Natural killer cell (primary cell): ENCODE results near the gene SEMA6A. TPM values are rescaled to one million over a fixed set of nuclear protein-coding genes. Genes with fewer than 3 reads are reported as not detected.

ENCODE experiments used
- ATAC-seq, 3 donors: fragments of 150-1000 bp in 2 of 3; fragments of 200-7000 bp in 1 of 3; cut with Tn5 transposase; 1 replicate in 1 of 3; 2 replicates in 2 of 3; pipeline ENCODE4 v1.10.0; 2021; ENCODE audit warnings: mild to moderate bottlenecking in 2 of 3, moderate library complexity in 2 of 3
- DNase-seq, 2 donors: peaks; one replicate each; pipeline versions ENCODE4 v3.0.0 to v3.0.0-alpha.2; 2013 to 2021; ENCODE audit warnings: mixed read lengths in 1 of 2
- H3K27ac ChIP-seq: one replicate; pipeline ENCODE4 v1.5.1; 2013; ENCODE audit warnings: mild to moderate bottlenecking, low read length
- H3K27me3 ChIP-seq: one replicate; pipeline ENCODE4 v1.6.1; 2013; ENCODE audit warnings: low read length; ENCODE audit not compliant: control insufficient read depth, insufficient read depth
- H3K36me3 ChIP-seq: one replicate; pipeline ENCODE4 v1.6.1; 2013; ENCODE audit warnings: low read length; ENCODE audit not compliant: control insufficient read depth, insufficient read depth
- H3K4me1 ChIP-seq: one replicate; pipeline ENCODE4 v1.6.1; 2013; ENCODE audit warnings: low read length; ENCODE audit not compliant: control insufficient read depth, insufficient read depth
- H3K4me3 ChIP-seq: one replicate; pipeline ENCODE4 v1.5.1; 2013; ENCODE audit warnings: low read length
- H3K9me3 ChIP-seq: one replicate; pipeline ENCODE4 v1.6.1; 2013; ENCODE audit warnings: low read length; ENCODE audit not compliant: control insufficient read depth, insufficient read depth
- H3K27ac Mint-ChIP-seq, 2 donors: one replicate each; pipeline ENCODE4 v1.8.0; 2022; ENCODE audit warnings: mild to moderate bottlenecking in 2 of 2, mixed read lengths in 2 of 2, moderate library complexity in 1 of 2
- H3K27me3 Mint-ChIP-seq, 2 donors: one replicate each; pipeline ENCODE4 v1.8.0; 2022; ENCODE audit warnings: low read depth in 2 of 2, mixed read lengths in 2 of 2
- H3K36me3 Mint-ChIP-seq: one replicate; pipeline ENCODE4 v1.8.0; 2022; ENCODE audit warnings: mixed read lengths
- H3K4me1 Mint-ChIP-seq, 2 donors: one replicate each; pipeline ENCODE4 v1.8.0; 2022; ENCODE audit warnings: mixed read lengths in 2 of 2
- H3K4me3 Mint-ChIP-seq: one replicate; pipeline ENCODE4 v1.8.0; 2022; ENCODE audit warnings: mild to moderate bottlenecking, moderate library complexity, mixed read lengths
- H3K9me3 Mint-ChIP-seq, 2 donors: one replicate each; pipeline ENCODE4 v1.8.0; 2022; ENCODE audit warnings: mixed read lengths in 2 of 2
- WGBS: methylation state at CpG from one replicate; pipeline ENCODE4 v1.1.7; 2013; ENCODE audit warnings: missing lambda C conversion rate; ENCODE audit not compliant: insufficient coverage; 5-methylcytosine and 5-hydroxymethylcytosine counted together
- intact Hi-C: fragments of 100-400 bp; cut with micrococcal nuclease; formaldehyde crosslinking; loops from one replicate; pipeline ENCODE4 v1.14.2; 2022
- total RNA-seq, 4 donors: library from RNA; stranded (reverse); fragments of 120-200 nt in 1 of 4; gene quantifications; one replicate each; pipeline versions ENCODE4 v1.2.3 to v1.2.4, GENCODE V29; 2013 to 2022
- TF ChIP-seq, protein P1 (sequence below): fragments of 200-600 bp; IDR thresholded peaks from one replicate; pipeline ENCODE4 v1.8.0; 2022; ENCODE audit warnings: antibody characterized with exemption

SEMA6A gene
- total RNA-seq, 3 donors from 2014 or later (not counting 1 experiment from before 2014, with no cell fraction given), result not detected

DNA sequence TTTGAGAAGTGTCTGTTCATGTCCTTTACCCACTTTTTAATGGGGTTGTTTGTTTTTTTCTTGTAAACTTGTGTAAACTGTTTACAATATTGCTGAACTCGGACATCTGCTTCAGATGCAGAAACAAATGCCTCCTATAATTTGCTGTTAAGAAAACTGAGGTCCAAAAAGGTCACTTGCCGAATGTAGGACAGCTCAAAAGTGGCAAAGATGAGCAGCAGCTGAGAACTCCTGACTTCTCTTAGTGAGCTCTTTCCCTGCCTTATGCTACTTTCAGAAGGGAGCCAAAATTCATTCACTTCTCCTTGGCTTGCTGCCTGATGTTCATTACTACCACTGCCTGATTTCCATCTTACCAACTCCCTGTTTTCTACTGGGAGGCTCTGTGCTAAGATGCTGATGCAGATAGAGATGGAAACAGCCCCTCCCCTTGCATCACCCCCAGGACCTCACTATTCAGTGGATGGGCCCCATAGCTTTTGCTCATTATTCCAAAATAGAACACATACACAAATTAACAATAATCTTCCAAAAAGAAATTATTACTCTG lies 60.1 kb downstream of the SEMA6A start:
- Histone ChIP-seq H3K4me1 (no peaks in the 10 kb centered on the region), H3K27ac (no peak overlapping the region)

DNA sequence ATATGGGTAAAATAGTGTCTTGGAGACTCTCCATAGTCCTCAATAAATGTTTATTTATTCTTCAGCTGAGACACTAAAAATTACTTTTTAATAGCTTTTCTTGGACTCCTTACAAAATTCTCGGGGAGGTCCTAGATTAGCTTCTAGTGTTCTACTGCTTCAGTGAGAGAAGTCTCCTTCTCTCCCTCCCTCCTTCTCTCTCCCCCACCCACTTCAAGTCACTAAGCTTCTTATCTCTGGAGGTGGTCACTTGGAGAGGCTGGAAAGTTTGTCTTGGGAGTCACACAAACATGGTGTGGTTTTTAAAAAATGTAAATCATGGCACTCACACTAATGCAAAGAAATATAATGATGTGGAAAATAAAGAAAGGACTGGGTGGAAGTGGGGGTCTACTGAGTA lies 64.1 kb downstream of the SEMA6A start:
- no peaks in the 10 kb centered on the region for H3K4me1 ChIP-seq
- WGBS, result 88% methylated on average over 1 of the region's 1 CpG
- no peak overlapping the region for H3K4me3 ChIP-seq
- H3K36me3 ChIP-seq, result no peaks in the 10 kb centered on the region
- no peak overlapping the region for H3K27ac Mint-ChIP-seq
- DNase-seq (no peak), ATAC-seq (no peak)
- H3K9me3 Mint-ChIP-seq, result peaks cover 0 to 3% of the 10 kb centered on the region in 2 donors
- TF ChIP-seq, protein P1, sequence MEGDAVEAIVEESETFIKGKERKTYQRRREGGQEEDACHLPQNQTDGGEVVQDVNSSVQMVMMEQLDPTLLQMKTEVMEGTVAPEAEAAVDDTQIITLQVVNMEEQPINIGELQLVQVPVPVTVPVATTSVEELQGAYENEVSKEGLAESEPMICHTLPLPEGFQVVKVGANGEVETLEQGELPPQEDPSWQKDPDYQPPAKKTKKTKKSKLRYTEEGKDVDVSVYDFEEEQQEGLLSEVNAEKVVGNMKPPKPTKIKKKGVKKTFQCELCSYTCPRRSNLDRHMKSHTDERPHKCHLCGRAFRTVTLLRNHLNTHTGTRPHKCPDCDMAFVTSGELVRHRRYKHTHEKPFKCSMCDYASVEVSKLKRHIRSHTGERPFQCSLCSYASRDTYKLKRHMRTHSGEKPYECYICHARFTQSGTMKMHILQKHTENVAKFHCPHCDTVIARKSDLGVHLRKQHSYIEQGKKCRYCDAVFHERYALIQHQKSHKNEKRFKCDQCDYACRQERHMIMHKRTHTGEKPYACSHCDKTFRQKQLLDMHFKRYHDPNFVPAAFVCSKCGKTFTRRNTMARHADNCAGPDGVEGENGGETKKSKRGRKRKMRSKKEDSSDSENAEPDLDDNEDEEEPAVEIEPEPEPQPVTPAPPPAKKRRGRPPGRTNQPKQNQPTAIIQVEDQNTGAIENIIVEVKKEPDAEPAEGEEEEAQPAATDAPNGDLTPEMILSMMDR, result no peak
- intact Hi-C loops, result no loop called here
- no peaks in the 10 kb centered on the region for H3K27me3 ChIP-seq
- no peaks in the 10 kb centered on the region for H3K9me3 ChIP-seq
- no peaks in the 10 kb centered on the region for H3K27me3 Mint-ChIP-seq
- no peaks in the 10 kb centered on the region for H3K4me1 Mint-ChIP-seq
- H3K36me3 Mint-ChIP-seq, result peaks cover 6% of the 10 kb centered on the region
- no peak overlapping the region for H3K4me3 Mint-ChIP-seq
- no peak overlapping the region for H3K27ac ChIP-seq

More for the DNA sequence above, 60.1 kb downstream of the SEMA6A start:
- H3K4me3 ChIP-seq, result no peak overlapping the region
- DNase-seq, result no peak
- no peak overlapping the region for H3K4me3 Mint-ChIP-seq
- no peaks in the 10 kb centered on the region for H3K27me3 Mint-ChIP-seq
- WGBS, result 83% methylated on average over 2 of the region's 2 CpGs
- H3K27ac Mint-ChIP-seq, result no peak overlapping the region
- H3K27me3 ChIP-seq, result no peaks in the 10 kb centered on the region
- TF ChIP-seq, protein P1, result no peak
- intact Hi-C loops, result no loop called here
- H3K4me1 Mint-ChIP-seq, result no peaks in the 10 kb centered on the region
- H3K36me3 ChIP-seq, result no peaks in the 10 kb centered on the region
- ATAC-seq, result no peak
- no peaks in the 10 kb centered on the region for H3K9me3 ChIP-seq
- H3K36me3 Mint-ChIP-seq, result peaks cover 6% of the 10 kb centered on the region
- peaks cover 0 to 3% of the 10 kb centered on the region in 2 donors for H3K9me3 Mint-ChIP-seq

DNA sequence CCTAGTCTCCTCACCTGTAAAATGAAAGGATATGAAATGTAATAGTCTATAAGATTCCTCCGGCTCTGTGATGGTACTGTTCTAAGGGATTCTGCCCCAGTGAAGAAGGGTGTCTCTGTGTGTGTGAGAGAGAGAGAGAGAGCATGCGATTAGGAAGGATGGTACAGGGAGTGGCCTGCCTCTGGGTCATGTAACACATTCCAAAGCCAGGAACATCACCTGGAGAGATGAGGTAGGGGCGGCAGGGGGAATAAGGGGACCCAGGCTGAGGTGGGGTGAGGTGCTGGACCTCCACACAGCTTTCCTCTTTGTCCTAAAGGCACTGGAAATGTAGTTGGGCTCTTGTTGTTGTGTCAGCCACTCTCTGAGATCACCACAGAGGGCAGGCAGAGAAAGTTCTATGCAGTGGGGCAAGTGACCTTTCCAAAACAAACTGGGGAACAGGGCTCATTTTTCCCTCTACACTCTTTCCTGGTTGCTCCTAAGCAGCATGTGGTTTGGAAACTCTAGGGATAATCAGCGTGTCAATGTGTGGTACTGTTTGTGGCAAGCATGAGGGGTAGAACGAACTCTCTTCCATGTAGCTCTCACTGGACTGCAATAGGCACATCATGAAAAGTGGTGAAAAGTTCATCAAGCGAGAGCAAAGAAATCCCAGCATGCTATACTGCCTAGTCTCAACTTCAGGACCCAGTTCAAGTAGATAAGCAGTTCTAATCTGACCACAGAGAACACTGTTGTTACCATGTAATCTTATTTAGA lies 65.0 kb downstream of the SEMA6A start:
- Histone ChIP-seq H3K27ac (no peak overlapping the region), H3K27me3 (no peaks in the 10 kb centered on the region), H3K4me1 (no peaks in the 10 kb centered on the region), H3K36me3 (no peaks in the 10 kb centered on the region), H3K9me3 (no peaks in the 10 kb centered on the region), H3K4me3 (no peak overlapping the region)
- Mint-ChIP-seq H3K27me3 (no peaks in the 10 kb centered on the region), H3K9me3 (peaks cover 0 to 3% of the 10 kb centered on the region in 2 donors), H3K36me3 (peaks cover 6% of the 10 kb centered on the region), H3K4me1 (no peaks in the 10 kb centered on the region), H3K27ac (no peak overlapping the region), H3K4me3 (no peak overlapping the region)
- DNase-seq (no peak), ATAC-seq (no peak)
- 89% methylated on average over 6 of the region's 6 CpGs for WGBS
- TF ChIP-seq, protein P1, result no peak
- intact Hi-C loops, result no loop called here
